Rectal smooth muscle tissue (tissue), 1 donor: ENCODE measurements around the gene SHLD1.

Experiments used
- H3K27ac ChIP-seq: one replicate; pipeline ENCODE4 v1.7.0; 2013; ENCODE audit warnings: low read depth, low read length, inconsistent platforms
- H3K27me3 ChIP-seq: one replicate; pipeline ENCODE4 v1.7.0; 2013; ENCODE audit warnings: low read length; ENCODE audit not compliant: control insufficient read depth, insufficient read depth
- H3K36me3 ChIP-seq: one replicate; pipeline ENCODE4 v1.7.0; 2013; ENCODE audit warnings: low read length; ENCODE audit not compliant: control insufficient read depth, insufficient read depth
- H3K4me1 ChIP-seq: one replicate; pipeline ENCODE4 v1.7.0; 2013; ENCODE audit warnings: low read length; ENCODE audit not compliant: control insufficient read depth, insufficient read depth
- H3K4me3 ChIP-seq: one replicate; pipeline ENCODE4 v1.7.0; 2013; ENCODE audit warnings: low read length
- H3K9ac ChIP-seq: one replicate; pipeline ENCODE4 v1.7.0; 2013; ENCODE audit warnings: low read length

The SHLD1 gene

DNA sequence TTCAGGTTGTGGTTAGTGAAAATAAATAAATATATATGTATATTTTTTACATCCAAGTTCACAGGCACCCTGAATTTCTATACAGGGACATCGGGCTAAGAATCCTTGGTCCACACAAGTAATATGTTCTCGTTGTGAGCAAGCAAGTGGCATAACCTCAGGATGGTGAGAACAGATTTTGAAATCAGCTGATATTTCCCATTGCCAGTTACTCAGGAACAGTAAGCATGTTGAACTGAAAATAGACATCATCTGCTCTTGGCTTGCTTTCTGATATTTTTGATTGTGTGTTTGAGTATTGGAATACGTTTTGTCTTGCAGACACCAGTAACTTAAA is 112.5 kb downstream of the SHLD1 start:
- H3K9ac ChIP-seq = no peak overlapping the region
- no peak overlapping the region for H3K27ac ChIP-seq
- no peaks in the 10 kb centered on the region for H3K27me3 ChIP-seq
- H3K36me3 ChIP-seq = no peaks in the 10 kb centered on the region
- peaks cover 6% of the 10 kb centered on the region for H3K4me1 ChIP-seq
- H3K4me3 ChIP-seq = no peak overlapping the region

- Histone ChIP-seq H3K4me3 (no peak overlapping the region), H3K9ac (no peak overlapping the region), H3K27ac (no peak overlapping the region), H3K27me3 (no peaks in the 10 kb centered on the region), H3K4me1 (peaks cover 6% of the 10 kb centered on the region), H3K36me3 (no peaks in the 10 kb centered on the region)
These were observed 113.0 kb downstream of the SHLD1 start for GRCh38 chr20:5863040-5863833.

- no peaks in the 10 kb centered on the region for H3K36me3 ChIP-seq
- no peak overlapping the region for H3K4me3 ChIP-seq
- H3K9ac ChIP-seq = no peak overlapping the region
- no peak overlapping the region for H3K27ac ChIP-seq
- no peaks in the 10 kb centered on the region for H3K27me3 ChIP-seq
- H3K4me1 ChIP-seq = peaks cover 6% of the 10 kb centered on the region
These were observed 114.2 kb downstream of the SHLD1 start for GRCh38 chr20:5864428-5864827.

- no peaks in the 10 kb centered on the region for H3K27me3 ChIP-seq
- no peak overlapping the region for H3K9ac ChIP-seq
- H3K27ac ChIP-seq = no peak overlapping the region
- H3K4me3 ChIP-seq = no peak overlapping the region
- H3K36me3 ChIP-seq = no peaks in the 10 kb centered on the region
- peaks cover 6% of the 10 kb centered on the region for H3K4me1 ChIP-seq
These were observed 114.8 kb downstream of the SHLD1 start for GRCh38 chr20:5864873-5865587.

GRCh38 chr20:5865604-5866003 is 115.4 kb downstream of the SHLD1 start:
- Histone ChIP-seq H3K27ac (no peak overlapping the region), H3K27me3 (no peaks in the 10 kb centered on the region), H3K36me3 (no peaks in the 10 kb centered on the region), H3K4me1 (peaks cover 6% of the 10 kb centered on the region), H3K4me3 (no peak overlapping the region), H3K9ac (no peak overlapping the region)

DNA sequence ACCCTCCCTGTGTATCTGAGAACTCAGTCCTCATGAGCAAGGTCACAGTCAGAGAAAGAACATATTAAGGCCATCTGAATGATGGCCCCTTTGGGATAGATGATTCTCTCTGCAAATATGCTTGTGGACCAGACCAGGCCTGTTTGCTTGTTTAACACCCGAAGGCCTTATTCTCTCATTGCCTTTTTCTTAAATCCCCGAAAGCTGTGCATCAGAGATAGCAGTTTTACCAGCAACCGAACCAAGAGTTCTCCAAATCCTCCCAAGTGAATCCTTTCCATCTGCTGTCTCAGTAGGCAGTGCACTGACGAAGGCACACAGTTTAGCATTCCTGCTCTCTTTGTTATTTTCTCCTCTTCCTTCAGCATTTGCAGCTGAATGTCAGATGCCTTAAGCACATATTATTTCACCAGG is 120.4 kb downstream of the SHLD1 start:
- Histone ChIP-seq H3K27me3 (no peaks in the 10 kb centered on the region), H3K36me3 (no peaks in the 10 kb centered on the region), H3K9ac (no peak overlapping the region), H3K27ac (no peak overlapping the region), H3K4me3 (no peak overlapping the region), H3K4me1 (peaks cover under 1% of the 10 kb centered on the region)

- Histone ChIP-seq H3K36me3 (no peaks in the 10 kb centered on the region), H3K4me3 (no peak overlapping the region), H3K27ac (no peak overlapping the region), H3K4me1 (no peaks in the 10 kb centered on the region), H3K27me3 (no peaks in the 10 kb centered on the region), H3K9ac (no peak overlapping the region)
These were observed 121.5 kb downstream of the SHLD1 start for GRCh38 chr20:5871459-5872410.

GRCh38 chr20:5877128-5877527 is 126.9 kb downstream of the SHLD1 start:
- Histone ChIP-seq H3K4me3 (no peak overlapping the region), H3K27me3 (no peaks in the 10 kb centered on the region), H3K4me1 (no peaks in the 10 kb centered on the region), H3K9ac (no peak overlapping the region), H3K27ac (no peak overlapping the region), H3K36me3 (no peaks in the 10 kb centered on the region)

GRCh38 chr20:5880326-5880725 is 130.1 kb downstream of the SHLD1 start:
- Histone ChIP-seq H3K4me1 (no peaks in the 10 kb centered on the region), H3K4me3 (no peak overlapping the region), H3K27me3 (no peaks in the 10 kb centered on the region), H3K9ac (no peak overlapping the region), H3K27ac (no peak overlapping the region), H3K36me3 (no peaks in the 10 kb centered on the region)

- H3K4me3 ChIP-seq = no peak overlapping the region
- no peak overlapping the region for H3K27ac ChIP-seq
- no peaks in the 10 kb centered on the region for H3K36me3 ChIP-seq
- no peak overlapping the region for H3K9ac ChIP-seq
- no peaks in the 10 kb centered on the region for H3K4me1 ChIP-seq
- H3K27me3 ChIP-seq = no peaks in the 10 kb centered on the region
These were observed 131.5 kb downstream of the SHLD1 start for GRCh38 chr20:5881703-5882102.

GRCh38 chr20:5882166-5882565 is 132.0 kb downstream of the SHLD1 start:
- Histone ChIP-seq H3K4me3 (no peak overlapping the region), H3K27me3 (no peaks in the 10 kb centered on the region), H3K36me3 (no peaks in the 10 kb centered on the region), H3K27ac (no peak overlapping the region), H3K4me1 (no peaks in the 10 kb centered on the region), H3K9ac (no peak overlapping the region)
